GM23338 (cell line): Measurements from ENCODE around the gene CDC42SE1. TPM values are rescaled to one million over a fixed set of nuclear protein-coding genes. Genes with fewer than 3 reads are reported as not detected.

Source experiments
- ATAC-seq: fragments of 200-7000 bp; cut with Tn5 transposase; 3 replicates; pipeline ENCODE4 v1.9.1; 2020
- DNase-seq: peaks from one replicate; pipeline ENCODE4 v3.0.0-alpha.2; 2015; ENCODE audit warnings: low spot score
- H2AFZ ChIP-seq: fragments of 200-600 bp; sonication (generic); 2 replicates; pipeline ENCODE4 v1.8.0; 2016; ENCODE audit warnings: antibody characterized with exemption, mild to moderate bottlenecking, moderate library complexity
- H3F3A ChIP-seq: fragments of 200-600 bp; sonication (generic); replicated peaks from 2 replicates; pipeline ENCODE4 v1.8.0; 2017; ENCODE audit warnings: antibody characterized with exemption, mixed run types, low read depth
- H3K27ac ChIP-seq: fragments of 200-600 bp; sonication (generic); 2 replicates; pipeline ENCODE4 v1.6.1; 2016; ENCODE audit warnings: low read depth
- H3K27me3 ChIP-seq: fragments of 200-600 bp; sonication (generic); 2 replicates; pipeline ENCODE4 v1.8.0; 2016; ENCODE audit warnings: mild to moderate bottlenecking, mixed run types, moderate library complexity; ENCODE audit not compliant: insufficient read depth
- H3K36me3 ChIP-seq: fragments of 200-600 bp; sonication (generic); 2 replicates; pipeline ENCODE4 v1.8.0; 2016; ENCODE audit warnings: mild to moderate bottlenecking; ENCODE audit not compliant: insufficient read depth
- H3K4me1 ChIP-seq: fragments of 200-600 bp; sonication (generic); 2 replicates; pipeline ENCODE4 v1.8.0; 2016; ENCODE audit warnings: mild to moderate bottlenecking, moderate library complexity; ENCODE audit not compliant: insufficient read depth
- H3K4me2 ChIP-seq: fragments of 200-600 bp; sonication (generic); 2 replicates; pipeline ENCODE4 v1.7.1; 2017; ENCODE audit warnings: mixed run types
- H3K4me3 ChIP-seq: fragments of 200-600 bp; sonication (generic); 2 replicates; pipeline ENCODE4 v1.6.1; 2016; ENCODE audit warnings: mixed run types
- H3K79me2 ChIP-seq: fragments of 200-600 bp; sonication (generic); replicated peaks from 2 replicates; pipeline ENCODE4 v1.8.0; 2017; ENCODE audit warnings: mild to moderate bottlenecking; ENCODE audit not compliant: insufficient read depth
- H3K9me2 ChIP-seq: fragments of 200-600 bp; sonication (generic); 2 replicates; pipeline ENCODE4 v1.8.0; 2017; ENCODE audit not compliant: insufficient read depth
- H4K20me1 ChIP-seq: fragments of 200-600 bp; sonication (generic); replicated peaks from 2 replicates; pipeline ENCODE4 v1.8.0; 2017; ENCODE audit warnings: mild to moderate bottlenecking; ENCODE audit not compliant: insufficient read depth
- H3K27ac Mint-ChIP-seq: 2 replicates; pipeline ENCODE4 v1.8.0; 2020; ENCODE audit warnings: inconsistent platforms, mild to moderate bottlenecking, moderate library complexity, mixed read lengths
- H3K27me3 Mint-ChIP-seq: 3 replicates; pipeline ENCODE4 v1.8.0; 2022; ENCODE audit warnings: low read depth, mild to moderate bottlenecking, moderate library complexity, mixed read lengths, inconsistent platforms; ENCODE audit not compliant: insufficient read depth, poor library complexity
- H3K36me3 Mint-ChIP-seq: 3 replicates; pipeline ENCODE4 v1.8.0; 2021; ENCODE audit warnings: low read depth, mild to moderate bottlenecking, inconsistent platforms, moderate library complexity, mixed read lengths
- H3K4me1 Mint-ChIP-seq: 3 replicates; pipeline ENCODE4 v1.8.0; 2020; ENCODE audit warnings: mild to moderate bottlenecking, inconsistent platforms, mixed read lengths
- H3K4me3 Mint-ChIP-seq: 3 replicates; pipeline ENCODE4 v1.8.0; 2021; ENCODE audit warnings: moderate library complexity, mild to moderate bottlenecking, inconsistent platforms, mixed read lengths
- H3K9me3 Mint-ChIP-seq: 3 replicates; pipeline ENCODE4 v1.8.0; 2020; ENCODE audit warnings: moderate library complexity, mild to moderate bottlenecking, inconsistent platforms, mixed read lengths
- CREB1 ChIP-seq: fragments of 250-450 bp; sonication (Bioruptor Pico); IDR thresholded peaks from 2 replicates; pipeline ENCODE4 v1.5.0; 2020; ENCODE audit warnings: low read depth, mild to moderate bottlenecking, moderate library complexity
- POLR2AphosphoS5 ChIP-seq: IDR thresholded peaks from 2 replicates; pipeline ENCODE4 v1.6.1; 2016; ENCODE audit warnings: antibody characterized with exemption, low read depth
- STAT1 ChIP-seq: IDR thresholded peaks from one replicate; pipeline ENCODE4 v1.6.1; 2016; ENCODE audit warnings: antibody characterized with exemption; ENCODE audit not compliant: unreplicated experiment
- polyA plus RNA-seq: library from polyadenylated mRNA; unstranded; fragments of >200 nt; fragmentation: Nextera tagmentation; extraction: Ambion mirVana; gene quantifications from 2 replicates; pipeline ENCODE4 v1.2.1, GENCODE V29; 2016
- total RNA-seq: library from RNA; depleted of rRNA; stranded (reverse); fragments of >200 nt; shearing (Covaris generic); gene quantifications from 2 replicates; pipeline ENCODE4 v1.2.3, GENCODE V29; 2014
- TF ChIP-seq, protein P1 (sequence below): fragments of 250-450 bp; sonication (Bioruptor Pico); IDR thresholded peaks from 2 replicates; pipeline ENCODE4 v1.5.0; 2020; ENCODE audit warnings: mild to moderate bottlenecking, moderate library complexity
- TF ChIP-seq, protein P2 (sequence below), 2 experiments: fragments of 200-600 bp in 1 of 2; sonication (generic) in 1 of 2; conservative IDR thresholded peaks; 2 replicates each; pipeline versions ENCODE4 v1.5.1 to v1.6.1; 2016 to 2017; ENCODE audit warnings: antibody characterized with exemption in 2 of 2, low read depth in 2 of 2, mild to moderate bottlenecking in 2 of 2, moderate library complexity in 1 of 2

The CDC42SE1 gene
- total and polyA plus RNA-seq, 2 experiments from 2014 or later = 18.3 to 49.1 TPM

DNA sequence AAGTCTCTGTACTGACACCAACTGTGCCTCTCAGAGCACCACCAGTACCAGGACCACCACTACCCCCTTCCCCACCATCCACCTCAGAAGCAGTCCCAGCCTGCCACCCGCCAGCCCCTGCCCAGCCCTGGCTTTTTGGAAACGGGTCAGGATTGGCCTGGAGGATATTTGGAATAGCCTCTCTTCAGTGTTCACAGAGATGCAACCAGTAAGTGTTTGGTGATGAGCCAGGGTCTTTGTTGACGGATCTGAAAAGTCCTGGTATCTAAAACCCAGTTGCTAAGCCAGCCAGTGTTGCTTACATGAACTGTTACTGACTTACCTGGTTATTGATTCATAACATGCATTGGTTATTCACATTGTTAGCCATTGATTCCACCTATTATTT, 10.8 kb downstream of the CDC42SE1 start:
- H4K20me1 ChIP-seq = peaks cover 3% of the 10 kb centered on the region
- DNase-seq (no peak), ATAC-seq (no peak)
- no peak overlapping the region for H3K27ac ChIP-seq
- peak overlapping the region; percentile 94 for H3K4me3 Mint-ChIP-seq
- peak overlapping the region; percentile 96; the same call in 1 of the 2 replicates for H3K27ac Mint-ChIP-seq
- H3K36me3 ChIP-seq = peaks cover 25% of the 10 kb centered on the region
- peaks cover 5% of the 10 kb centered on the region; the same call in 1 of the 2 replicates for H3K4me1 ChIP-seq
- peak overlapping the region; percentile 99 for H3K4me2 ChIP-seq
- no peaks in the 10 kb centered on the region for H3K9me2 ChIP-seq
- H2AFZ ChIP-seq = no peak overlapping the region
- H3K27me3 Mint-ChIP-seq = peaks cover 8% of the 10 kb centered on the region
- TF ChIP-seq, protein P1, sequence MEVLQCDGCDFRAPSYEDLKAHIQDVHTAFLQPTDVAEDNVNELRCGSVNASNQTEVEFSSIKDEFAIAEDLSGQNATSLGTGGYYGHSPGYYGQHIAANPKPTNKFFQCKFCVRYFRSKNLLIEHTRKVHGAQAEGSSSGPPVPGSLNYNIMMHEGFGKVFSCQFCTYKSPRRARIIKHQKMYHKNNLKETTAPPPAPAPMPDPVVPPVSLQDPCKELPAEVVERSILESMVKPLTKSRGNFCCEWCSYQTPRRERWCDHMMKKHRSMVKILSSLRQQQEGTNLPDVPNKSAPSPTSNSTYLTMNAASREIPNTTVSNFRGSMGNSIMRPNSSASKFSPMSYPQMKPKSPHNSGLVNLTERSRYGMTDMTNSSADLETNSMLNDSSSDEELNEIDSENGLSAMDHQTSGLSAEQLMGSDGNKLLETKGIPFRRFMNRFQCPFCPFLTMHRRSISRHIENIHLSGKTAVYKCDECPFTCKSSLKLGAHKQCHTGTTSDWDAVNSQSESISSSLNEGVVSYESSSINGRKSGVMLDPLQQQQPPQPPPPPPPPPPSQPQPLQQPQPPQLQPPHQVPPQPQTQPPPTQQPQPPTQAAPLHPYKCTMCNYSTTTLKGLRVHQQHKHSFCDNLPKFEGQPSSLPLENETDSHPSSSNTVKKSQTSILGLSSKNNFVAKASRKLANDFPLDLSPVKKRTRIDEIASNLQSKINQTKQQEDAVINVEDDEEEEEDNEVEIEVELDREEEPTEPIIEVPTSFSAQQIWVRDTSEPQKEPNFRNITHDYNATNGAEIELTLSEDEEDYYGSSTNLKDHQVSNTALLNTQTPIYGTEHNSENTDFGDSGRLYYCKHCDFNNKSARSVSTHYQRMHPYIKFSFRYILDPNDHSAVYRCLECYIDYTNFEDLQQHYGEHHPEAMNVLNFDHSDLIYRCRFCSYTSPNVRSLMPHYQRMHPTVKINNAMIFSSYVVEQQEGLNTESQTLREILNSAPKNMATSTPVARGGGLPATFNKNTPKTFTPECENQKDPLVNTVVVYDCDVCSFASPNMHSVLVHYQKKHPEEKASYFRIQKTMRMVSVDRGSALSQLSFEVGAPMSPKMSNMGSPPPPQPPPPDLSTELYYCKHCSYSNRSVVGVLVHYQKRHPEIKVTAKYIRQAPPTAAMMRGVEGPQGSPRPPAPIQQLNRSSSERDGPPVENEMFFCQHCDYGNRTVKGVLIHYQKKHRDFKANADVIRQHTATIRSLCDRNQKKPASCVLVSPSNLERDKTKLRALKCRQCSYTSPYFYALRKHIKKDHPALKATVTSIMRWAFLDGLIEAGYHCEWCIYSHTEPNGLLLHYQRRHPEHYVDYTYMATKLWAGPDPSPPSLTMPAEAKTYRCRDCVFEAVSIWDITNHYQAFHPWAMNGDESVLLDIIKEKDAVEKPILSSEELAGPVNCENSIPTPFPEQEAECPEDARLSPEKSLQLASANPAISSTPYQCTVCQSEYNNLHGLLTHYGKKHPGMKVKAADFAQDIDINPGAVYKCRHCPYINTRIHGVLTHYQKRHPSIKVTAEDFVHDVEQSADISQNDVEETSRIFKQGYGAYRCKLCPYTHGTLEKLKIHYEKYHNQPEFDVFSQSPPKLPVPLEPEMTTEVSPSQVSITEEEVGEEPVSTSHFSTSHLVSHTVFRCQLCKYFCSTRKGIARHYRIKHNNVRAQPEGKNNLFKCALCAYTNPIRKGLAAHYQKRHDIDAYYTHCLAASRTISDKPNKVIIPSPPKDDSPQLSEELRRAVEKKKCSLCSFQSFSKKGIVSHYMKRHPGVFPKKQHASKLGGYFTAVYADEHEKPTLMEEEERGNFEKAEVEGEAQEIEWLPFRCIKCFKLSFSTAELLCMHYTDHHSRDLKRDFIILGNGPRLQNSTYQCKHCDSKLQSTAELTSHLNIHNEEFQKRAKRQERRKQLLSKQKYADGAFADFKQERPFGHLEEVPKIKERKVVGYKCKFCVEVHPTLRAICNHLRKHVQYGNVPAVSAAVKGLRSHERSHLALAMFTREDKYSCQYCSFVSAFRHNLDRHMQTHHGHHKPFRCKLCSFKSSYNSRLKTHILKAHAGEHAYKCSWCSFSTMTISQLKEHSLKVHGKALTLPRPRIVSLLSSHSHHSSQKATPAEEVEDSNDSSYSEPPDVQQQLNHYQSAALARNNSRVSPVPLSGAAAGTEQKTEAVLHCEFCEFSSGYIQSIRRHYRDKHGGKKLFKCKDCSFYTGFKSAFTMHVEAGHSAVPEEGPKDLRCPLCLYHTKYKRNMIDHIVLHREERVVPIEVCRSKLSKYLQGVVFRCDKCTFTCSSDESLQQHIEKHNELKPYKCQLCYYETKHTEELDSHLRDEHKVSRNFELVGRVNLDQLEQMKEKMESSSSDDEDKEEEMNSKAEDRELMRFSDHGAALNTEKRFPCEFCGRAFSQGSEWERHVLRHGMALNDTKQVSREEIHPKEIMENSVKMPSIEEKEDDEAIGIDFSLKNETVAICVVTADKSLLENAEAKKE (CRISPR knock-in tag) = 0 out of 2 replicates have a peak, but pooled peaks have one; percentile 5
- no peak for TF ChIP-seq STAT1
- H3K4me3 ChIP-seq = peak overlapping the region; percentile 95
- H3K36me3 Mint-ChIP-seq = peaks cover 27% of the 10 kb centered on the region
- no peaks in the 10 kb centered on the region for H3K9me3 Mint-ChIP-seq
- no peaks in the 10 kb centered on the region for H3K79me2 ChIP-seq
- no peaks in the 10 kb centered on the region for H3K27me3 ChIP-seq
- peaks cover 9% of the 10 kb centered on the region; the same call in 2 of the 3 replicates for H3K4me1 Mint-ChIP-seq
- H3F3A ChIP-seq = peaks cover 35% of the 10 kb centered on the region

DNA sequence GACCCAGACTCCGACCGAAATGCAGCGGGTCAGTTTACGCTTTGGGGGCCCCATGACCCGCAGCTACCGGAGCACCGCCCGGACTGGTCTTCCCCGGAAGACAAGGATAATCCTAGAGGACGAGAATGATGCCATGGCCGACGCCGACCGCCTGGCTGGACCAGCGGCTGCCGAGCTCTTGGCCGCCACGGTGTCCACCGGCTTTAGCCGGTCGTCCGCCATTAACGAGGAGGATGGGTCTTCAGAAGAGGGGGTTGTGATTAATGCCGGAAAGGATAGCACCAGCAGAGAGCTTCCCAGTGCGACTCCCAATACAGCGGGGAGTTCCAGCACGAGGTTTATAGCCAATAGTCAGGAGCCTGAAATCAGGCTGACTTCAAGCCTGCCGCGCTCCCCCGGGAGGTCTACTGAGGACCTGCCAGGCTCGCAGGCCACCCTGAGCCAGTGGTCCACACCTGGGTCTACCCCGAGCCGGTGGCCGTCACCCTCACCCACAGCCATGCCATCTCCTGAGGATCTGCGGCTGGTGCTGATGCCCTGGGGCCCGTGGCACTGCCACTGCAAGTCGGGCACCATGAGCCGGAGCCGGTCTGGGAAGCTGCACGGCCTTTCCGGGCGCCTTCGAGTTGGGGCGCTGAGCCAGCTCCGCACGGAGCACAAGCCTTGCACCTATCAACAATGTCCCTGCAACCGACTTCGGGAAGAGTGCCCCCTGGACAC, 11.3 kb downstream of the CDC42SE1 start:
- Histone ChIP-seq H2AFZ (peak overlapping the region; percentile 96), H3K9me2 (no peaks in the 10 kb centered on the region)

More for the DNA sequence above, 11.3 kb downstream of the CDC42SE1 start:
- H3K36me3 ChIP-seq = peaks cover 21% of the 10 kb centered on the region
- peaks cover 3% of the 10 kb centered on the region for H4K20me1 ChIP-seq
- peak overlapping the region; percentile 95 for H3K4me3 ChIP-seq
- peaks cover 5% of the 10 kb centered on the region; the same call in 1 of the 2 replicates for H3K4me1 ChIP-seq
- Mint-ChIP-seq H3K27ac (peak overlapping the region; percentile 96), H3K9me3 (no peaks in the 10 kb centered on the region), H3K27me3 (peaks cover 8% of the 10 kb centered on the region), H3K4me3 (peak overlapping the region; percentile 94), H3K4me1 (peaks cover 9% of the 10 kb centered on the region; the same call in 2 of the 3 replicates), H3K36me3 (peaks cover 22% of the 10 kb centered on the region)
- H3K79me2 ChIP-seq = no peaks in the 10 kb centered on the region
- peak overlapping the region; percentile 99 for H3K4me2 ChIP-seq
- peaks cover 33% of the 10 kb centered on the region for H3F3A ChIP-seq
- H3K27me3 ChIP-seq = no peaks in the 10 kb centered on the region
- TF ChIP-seq, protein P2, sequence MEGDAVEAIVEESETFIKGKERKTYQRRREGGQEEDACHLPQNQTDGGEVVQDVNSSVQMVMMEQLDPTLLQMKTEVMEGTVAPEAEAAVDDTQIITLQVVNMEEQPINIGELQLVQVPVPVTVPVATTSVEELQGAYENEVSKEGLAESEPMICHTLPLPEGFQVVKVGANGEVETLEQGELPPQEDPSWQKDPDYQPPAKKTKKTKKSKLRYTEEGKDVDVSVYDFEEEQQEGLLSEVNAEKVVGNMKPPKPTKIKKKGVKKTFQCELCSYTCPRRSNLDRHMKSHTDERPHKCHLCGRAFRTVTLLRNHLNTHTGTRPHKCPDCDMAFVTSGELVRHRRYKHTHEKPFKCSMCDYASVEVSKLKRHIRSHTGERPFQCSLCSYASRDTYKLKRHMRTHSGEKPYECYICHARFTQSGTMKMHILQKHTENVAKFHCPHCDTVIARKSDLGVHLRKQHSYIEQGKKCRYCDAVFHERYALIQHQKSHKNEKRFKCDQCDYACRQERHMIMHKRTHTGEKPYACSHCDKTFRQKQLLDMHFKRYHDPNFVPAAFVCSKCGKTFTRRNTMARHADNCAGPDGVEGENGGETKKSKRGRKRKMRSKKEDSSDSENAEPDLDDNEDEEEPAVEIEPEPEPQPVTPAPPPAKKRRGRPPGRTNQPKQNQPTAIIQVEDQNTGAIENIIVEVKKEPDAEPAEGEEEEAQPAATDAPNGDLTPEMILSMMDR (conservative IDR thresholded peaks at IDR 0.05; ENCODE audit: low read depth in 2 of 2) = peak; percentile 61 to 78
- no peak for TF ChIP-seq CREB1 (CRISPR knock-in tag)
- peak; percentile 48 for TF ChIP-seq POLR2AphosphoS5
- peak; percentile 90 for ATAC-seq
- peak overlapping the region; percentile 98 for H3K27ac ChIP-seq
- DNase-seq = peak; percentile 90
